Endothelial cell (in vitro differentiated cells): ENCODE results near the gene XPC. TPM values are rescaled to one million over a fixed set of nuclear protein-coding genes. Genes with fewer than 3 reads are reported as not detected.

Experiments
- DNase-seq: peaks from one replicate; pipeline ENCODE4 v3.0.0; 2021; ENCODE audit warnings: low spot score
- H3K27ac Mint-ChIP-seq: one replicate; pipeline ENCODE4 v1.8.0; 2021; ENCODE audit warnings: mixed read lengths, inconsistent platforms; ENCODE audit not compliant: unreplicated experiment
- H3K27me3 Mint-ChIP-seq: one replicate; pipeline ENCODE4 v1.8.0; 2021; ENCODE audit warnings: mild to moderate bottlenecking, moderate library complexity, mixed read lengths, inconsistent platforms; ENCODE audit not compliant: unreplicated experiment
- H3K36me3 Mint-ChIP-seq: one replicate; pipeline ENCODE4 v1.8.0; 2021; ENCODE audit warnings: mild to moderate bottlenecking, low read depth, mixed read lengths, inconsistent platforms; ENCODE audit not compliant: unreplicated experiment
- H3K4me1 Mint-ChIP-seq: one replicate; pipeline ENCODE4 v1.8.0; 2021; ENCODE audit warnings: mild to moderate bottlenecking, mixed read lengths, inconsistent platforms; ENCODE audit not compliant: unreplicated experiment
- H3K4me3 Mint-ChIP-seq: one replicate; pipeline ENCODE4 v1.8.0; 2021; ENCODE audit warnings: mild to moderate bottlenecking, mixed read lengths, inconsistent platforms; ENCODE audit not compliant: unreplicated experiment
- H3K9me3 Mint-ChIP-seq: one replicate; pipeline ENCODE4 v1.8.0; 2021; ENCODE audit warnings: mixed read lengths, inconsistent platforms; ENCODE audit not compliant: unreplicated experiment
- CTCF ChIP-seq: fragments of 200-600 bp; sonication (generic); IDR thresholded peaks from one replicate; pipeline ENCODE4 v1.5.0; 2021; ENCODE audit warnings: antibody characterized with exemption; ENCODE audit not compliant: unreplicated experiment
- total RNA-seq: library from RNA; stranded (reverse); fragmentation: NEBNext Ultra II Directional; extraction: Animal tissue kit (Norgen Biotek cat#: 25700); gene quantifications from one replicate; pipeline ENCODE4 v1.2.1, GENCODE V29; 2021; ENCODE audit not compliant: unreplicated experiment

Gene XPC
- total RNA-seq, 1 donor from 2014 or later = 35.6 TPM

GRCh38 chr3:14152963-14153355 is 25.4 kb downstream of the XPC start:
- Mint-ChIP-seq H3K9me3 (no peaks in the 10 kb centered on the region), H3K36me3 (peaks cover 43% of the 10 kb centered on the region), H3K27me3 (peaks cover 4% of the 10 kb centered on the region), H3K4me3 (no peak overlapping the region), H3K27ac (no peak overlapping the region), H3K4me1 (no peaks in the 10 kb centered on the region)
- TF ChIP-seq CTCF = no peak
- no peak for DNase-seq

DNA sequence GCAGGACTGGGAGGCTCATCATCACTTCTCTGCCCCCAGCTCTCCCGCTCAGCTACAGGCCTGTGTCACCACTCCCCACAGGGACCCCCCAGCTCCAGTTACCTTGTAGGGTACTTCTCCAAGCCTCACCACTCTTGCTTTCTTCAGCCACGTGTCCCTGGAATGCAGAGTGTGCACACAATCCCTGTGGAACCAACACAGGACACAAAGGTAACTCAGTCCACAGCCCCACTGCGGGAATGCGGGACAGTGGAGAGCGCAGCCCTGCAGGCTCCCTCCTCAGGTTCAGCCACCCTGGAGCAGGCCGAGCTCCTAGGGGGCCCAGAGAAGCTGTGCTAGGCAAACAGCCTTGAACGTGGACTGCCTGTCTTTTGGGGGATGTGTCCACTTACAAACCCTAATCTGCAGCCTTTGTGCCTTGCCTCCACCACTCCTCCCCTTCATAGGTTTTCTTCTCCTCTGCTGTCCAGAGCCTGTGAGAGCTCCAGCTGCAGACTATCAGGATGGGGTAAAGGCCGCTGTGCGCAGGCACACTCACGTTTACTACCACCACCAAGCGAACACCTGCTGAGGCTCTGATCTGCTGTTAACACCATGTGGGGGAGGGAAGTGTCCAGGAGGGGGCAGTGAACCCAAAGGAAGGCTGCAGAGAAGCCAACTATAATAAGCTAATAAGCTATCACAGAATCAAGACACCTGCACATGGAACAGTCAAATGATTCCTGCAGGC is 26.0 kb downstream of the XPC start:
- H3K9me3 Mint-ChIP-seq = no peaks in the 10 kb centered on the region
- H3K4me1 Mint-ChIP-seq = no peaks in the 10 kb centered on the region
- H3K27ac Mint-ChIP-seq = no peak overlapping the region
- no peak for TF ChIP-seq CTCF
- H3K4me3 Mint-ChIP-seq = no peak overlapping the region
- peaks cover 4% of the 10 kb centered on the region for H3K27me3 Mint-ChIP-seq
- peaks cover 43% of the 10 kb centered on the region for H3K36me3 Mint-ChIP-seq
- no peak for DNase-seq

DNA sequence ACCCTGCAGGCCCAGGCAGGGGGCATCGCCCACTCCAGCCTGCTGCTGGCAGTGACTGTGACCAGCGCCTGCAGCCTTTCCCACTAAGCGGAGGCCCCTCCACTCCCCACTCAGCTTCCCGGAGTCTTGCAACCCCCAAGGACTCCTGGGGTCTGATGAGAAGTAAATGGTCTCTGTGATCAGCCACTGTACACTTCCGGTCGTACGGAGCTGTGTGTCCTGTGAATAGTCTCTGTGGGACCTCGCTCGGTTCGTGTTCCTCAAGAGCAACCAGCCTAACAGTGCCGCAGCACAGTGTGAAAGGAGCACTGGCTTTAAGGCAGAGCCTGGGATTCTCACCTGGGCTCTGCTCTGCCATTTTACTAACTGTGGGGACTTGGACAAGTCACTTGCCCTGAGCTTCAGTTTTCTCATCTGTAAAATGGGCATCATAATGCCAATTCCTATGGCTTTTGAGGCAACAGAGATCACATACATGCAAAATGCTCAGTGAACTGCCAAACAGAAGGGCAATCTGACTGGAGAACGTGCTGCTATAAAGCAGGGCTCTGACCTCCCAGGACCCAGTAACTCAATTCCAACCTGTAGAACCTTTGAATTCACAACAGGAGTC is 26.8 kb downstream of the XPC start:
- TF ChIP-seq CTCF = no peak
- DNase-seq = no peak
- Mint-ChIP-seq H3K4me1 (no peaks in the 10 kb centered on the region), H3K9me3 (no peaks in the 10 kb centered on the region), H3K4me3 (no peak overlapping the region), H3K36me3 (peaks cover 41% of the 10 kb centered on the region), H3K27me3 (peaks cover 4% of the 10 kb centered on the region), H3K27ac (no peak overlapping the region)

DNA sequence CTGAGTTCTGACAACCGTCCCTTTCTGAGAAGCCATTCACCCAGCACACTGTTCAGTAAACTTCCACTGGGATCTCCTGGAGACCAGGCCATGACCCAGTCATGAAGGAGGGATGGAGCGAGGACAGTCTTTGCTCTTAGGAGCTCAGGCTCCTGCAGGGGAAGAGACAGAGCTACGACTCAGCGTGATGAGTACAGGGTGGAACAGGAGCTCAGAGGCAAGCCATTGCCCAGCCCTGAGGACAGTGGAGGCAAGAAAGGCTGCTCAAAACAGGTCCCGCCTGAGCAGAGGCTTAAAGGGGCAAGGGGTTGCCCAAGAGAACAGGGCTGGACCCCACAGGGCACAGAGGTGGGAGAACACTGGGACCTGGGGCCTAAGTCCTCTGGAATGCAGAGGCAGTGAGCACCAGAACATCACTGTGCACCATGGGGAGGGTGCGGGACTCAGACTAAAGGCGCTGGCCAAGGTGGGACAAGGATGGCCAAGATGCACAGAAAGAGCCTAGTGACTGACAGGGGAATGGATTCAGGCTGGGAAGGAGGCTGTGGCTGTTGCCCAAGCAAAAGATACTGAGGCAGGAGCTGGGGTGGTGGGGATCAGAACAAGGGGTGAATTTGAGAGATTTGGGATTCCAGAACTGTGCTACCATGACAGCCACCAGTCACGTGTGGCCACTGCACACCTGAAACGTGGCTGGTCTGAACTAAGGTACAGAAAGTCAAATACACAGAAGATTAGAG is 27.7 kb downstream of the XPC start:
- TF ChIP-seq CTCF = no peak
- Mint-ChIP-seq H3K36me3 (peaks cover 41% of the 10 kb centered on the region), H3K4me3 (peak overlapping the region; percentile 19), H3K9me3 (no peaks in the 10 kb centered on the region), H3K27me3 (peaks cover 5% of the 10 kb centered on the region), H3K4me1 (no peaks in the 10 kb centered on the region), H3K27ac (peak overlapping the region; percentile 52)
- no peak for DNase-seq
